SK-N-SH (cell line): ENCODE data around the gene DHCR24. TPM values are rescaled to one million over a fixed set of nuclear protein-coding genes. Genes with fewer than 3 reads are reported as not detected.

Experiments used
- CTCF ChIA-PET: fragments of 300-600, 350-600 bp; formaldehyde crosslinking; extraction: SDS; loops from one replicate; lab custom pipeline; 2021; lab: Yijun Ruan, JAX
- POLR2A ChIA-PET: fragments of 350-600 bp; sonication (Branson Sonifier 250); formaldehyde crosslinking; extraction: SDS; loops from one replicate; lab custom pipeline; 2020; ENCODE audit warnings: antibody characterized with exemption, inconsistent platforms; lab: Yijun Ruan, JAX
- DNase-seq: peaks from one replicate; pipeline ENCODE4 v3.0.0; 2012
- H2AFZ ChIP-seq: fragments of 200-600 bp; sonication (generic); 2 replicates; pipeline ENCODE4 v1.8.1; 2016; ENCODE audit warnings: antibody characterized with exemption, mild to moderate bottlenecking, low read depth
- H3F3A ChIP-seq: fragments of 200-600 bp; sonication (generic); replicated peaks from 2 replicates; pipeline ENCODE3; 2016; ENCODE audit warnings: antibody characterized with exemption, mild to moderate bottlenecking; ENCODE audit not compliant: insufficient read depth
- H3K27ac ChIP-seq, 2 experiments: fragments of 200-500 bp in 1 of 2; fragments of 200-600 bp in 1 of 2; sonication (Bioruptor generic) in 1 of 2; sonication (generic), shearing (Covaris generic) in 1 of 2; 2 replicates each; pipeline versions ENCODE4 v1.5.1 to v1.6.1; 2014 to 2016; ENCODE audit warnings: low read depth in 2 of 2, inconsistent platforms in 1 of 2, low read length in 1 of 2, mild to moderate bottlenecking in 1 of 2, mixed read lengths in 1 of 2
- H3K27me3 ChIP-seq: fragments of 200-600 bp; sonication (generic), shearing (Covaris generic); 2 replicates; pipeline ENCODE4 v1.6.1; 2016; ENCODE audit warnings: mixed run types; ENCODE audit not compliant: insufficient read depth
- H3K36me3 ChIP-seq, 2 experiments: fragments of 200-500 bp in 1 of 2; fragments of 200-600 bp in 1 of 2; sonication (Bioruptor generic) in 1 of 2; sonication (generic) in 1 of 2; replicated peaks in 1 of 2; 2 replicates each; pipeline versions ENCODE3 to v1.5.1; 2014 to 2016; ENCODE audit warnings: low read length in 1 of 2, mild to moderate bottlenecking in 1 of 2; ENCODE audit not compliant: insufficient read depth in 2 of 2, control insufficient read depth in 1 of 2
- H3K4me1 ChIP-seq, 2 experiments: fragments of 200-500 bp in 1 of 2; fragments of 200-600 bp in 1 of 2; sonication (Bioruptor generic) in 1 of 2; sonication (generic), shearing (Covaris generic) in 1 of 2; 2 replicates each; pipeline versions ENCODE4 v1.5.1 to v1.6.1; 2014 to 2016; ENCODE audit warnings: low read depth in 1 of 2, low read length in 1 of 2, mixed run types in 1 of 2; ENCODE audit not compliant: insufficient read depth in 2 of 2, control insufficient read depth in 1 of 2
- H3K4me2 ChIP-seq: fragments of 200-600 bp; sonication (generic), shearing (Covaris generic); 2 replicates; pipeline ENCODE4 v1.6.1; 2017; ENCODE audit warnings: mixed run types
- H3K4me3 ChIP-seq, 2 experiments: fragments of 200-500 bp in 1 of 2; fragments of 200-600 bp in 1 of 2; sonication (Bioruptor generic) in 1 of 2; sonication (generic), shearing (Covaris generic) in 1 of 2; 2 replicates each; pipeline versions ENCODE4 v1.5.1 to v1.8.1; 2014 to 2016; ENCODE audit warnings: low read depth in 2 of 2, inconsistent platforms in 1 of 2, low read length in 1 of 2, mild to moderate bottlenecking in 1 of 2, mixed read lengths in 1 of 2, moderate library complexity in 1 of 2
- H3K79me2 ChIP-seq: fragments of 200-600 bp; sonication (generic); 2 replicates; pipeline ENCODE4 v1.8.1; 2017; ENCODE audit warnings: mild to moderate bottlenecking; ENCODE audit not compliant: insufficient read depth
- H3K9ac ChIP-seq: fragments of 200-600 bp; sonication (generic); 2 replicates; pipeline ENCODE4 v1.6.1; 2017; ENCODE audit warnings: mixed run types
- H3K9me2 ChIP-seq: fragments of 200-600 bp; sonication (generic); 2 replicates; pipeline ENCODE4 v1.6.1; 2017; ENCODE audit warnings: mixed run types
- H3K9me3 ChIP-seq: fragments of 200-600 bp; sonication (generic); 2 replicates; pipeline ENCODE4 v1.6.1; 2017; ENCODE audit warnings: mixed run types, mild to moderate bottlenecking, moderate library complexity
- H4K20me1 ChIP-seq: fragments of 200-600 bp; sonication (generic); 2 replicates; pipeline ENCODE4 v1.6.1; 2017; ENCODE audit warnings: mild to moderate bottlenecking, mixed run types; ENCODE audit not compliant: insufficient read depth
- FOSL2 ChIP-seq: IDR thresholded peaks from 2 replicates; pipeline ENCODE4 v1.4.0; 2012; ENCODE audit warnings: low read depth, mild to moderate bottlenecking, moderate library complexity, borderline replicate concordance
- FOXM1 ChIP-seq: IDR thresholded peaks from 2 replicates; pipeline ENCODE4 v1.4.0; 2012; ENCODE audit warnings: low read depth, mild to moderate bottlenecking
- GATA2 ChIP-seq: sonication (generic); formaldehyde crosslinking; IDR thresholded peaks from 2 replicates; pipeline ENCODE4 v1.5.0; 2020; ENCODE audit warnings: mild to moderate bottlenecking, missing genetic modification reagents
- JUND ChIP-seq: IDR thresholded peaks from 2 replicates; pipeline ENCODE4 v1.4.0; 2012
- NRF1 ChIP-seq: IDR thresholded peaks from 2 replicates; pipeline ENCODE4 v1.6.1; 2012; ENCODE audit warnings: low read depth, mild to moderate bottlenecking, low read length
- POLR2AphosphoS5 ChIP-seq: IDR thresholded peaks from 2 replicates; pipeline ENCODE4 v1.6.1; 2012; ENCODE audit warnings: low read depth, low read length
- RXRA ChIP-seq: IDR thresholded peaks from 2 replicates; pipeline ENCODE4 v1.4.0; 2012; ENCODE audit warnings: low read depth, mild to moderate bottlenecking, borderline replicate concordance
- SMC3 ChIP-seq: IDR thresholded peaks from 2 replicates; pipeline ENCODE4 v1.6.1; 2012; ENCODE audit warnings: low read depth, low read length, improper control_type of control experiment
- TCF12 ChIP-seq: IDR thresholded peaks from 2 replicates; pipeline ENCODE4 v1.4.0; 2012
- WGBS: methylation state at CpG from one replicate; pipeline ENCODE4 v1.1.6; 2017; ENCODE audit warnings: low lambda C conversion rate; 5-methylcytosine and 5-hydroxymethylcytosine counted together
- polyA plus RNA-seq, 3 experiments: library from polyadenylated mRNA; depleted of rRNA; stranded (reverse); fragments of >200 nt; gene quantifications; 2 replicates each; pipeline ENCODE4 v1.2.3, GENCODE V29; 2012
- TF ChIP-seq, protein P1 (sequence below): fragments of 200-600 bp; sonication (generic); IDR thresholded peaks from 2 replicates; pipeline ENCODE4 v1.6.1; 2017; ENCODE audit warnings: antibody characterized with exemption, mild to moderate bottlenecking, moderate library complexity
- TF ChIP-seq, protein P2 (sequence below): IDR thresholded peaks from 2 replicates; pipeline ENCODE4 v1.4.0; 2012; ENCODE audit warnings: low read depth, borderline replicate concordance
- TF ChIP-seq, protein P3 (sequence below): fragments of 150-350 bp; IDR thresholded peaks from 2 replicates; pipeline ENCODE4 v1.6.1; 2017; ENCODE audit warnings: antibody characterized with exemption, low read length, low read depth, borderline replicate concordance

The DHCR24 gene
- polyA plus RNA-seq, 1 of the 3 experiments (the other 2 are of a cell fraction): 4.3 TPM

DNA sequence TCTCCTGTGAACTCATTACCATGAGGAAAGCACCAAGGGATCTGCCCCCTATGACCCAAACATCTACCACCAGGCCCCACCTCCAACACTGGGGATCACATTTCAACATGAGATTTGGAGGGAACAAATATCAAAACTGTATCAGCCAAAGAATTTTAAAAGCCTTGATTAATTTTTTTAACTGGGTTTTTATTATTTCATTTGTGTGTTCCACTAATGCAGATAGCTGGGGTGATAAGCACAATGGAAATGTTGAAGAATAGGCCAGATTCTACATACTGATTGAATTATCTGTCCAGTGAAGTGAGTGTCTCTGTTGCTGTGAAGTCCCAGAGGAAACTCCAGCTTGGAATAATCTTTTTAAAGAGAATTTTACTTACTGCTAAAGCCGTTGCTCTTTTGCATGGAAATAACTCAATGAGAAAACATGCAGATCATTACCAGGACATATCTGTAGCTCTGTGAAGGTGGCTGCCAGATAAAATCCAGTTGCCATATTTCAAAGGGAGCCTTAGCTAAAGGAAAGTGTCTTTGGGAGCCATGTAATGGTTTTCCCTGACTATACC is 44.4 kb upstream of the DHCR24 start:
- ChIA-PET POLR2A (no interaction called here), CTCF (interaction anchor here (2.8 to 4.4 kb wide), 3 partner anchors 15 to 65 kb away, joined by 12 to 36 read pairs (median 13); no protein-coding TSS in a partner anchor)
- Histone ChIP-seq H2AFZ (peak overlapping the region; percentile 32; the same call in 1 of the 2 replicates), H3K79me2 (no peaks in the 10 kb centered on the region), H3K9me2 (no peaks in the 10 kb centered on the region), H3K27ac (peak overlapping the region in 1 of 2 experiments; percentile 43; a peak in 1 of 4 replicates), H3K9ac (no peak overlapping the region), H3K4me3 (no peak overlapping the region), H3K9me3 (no peaks in the 10 kb centered on the region), H3K36me3 (no peaks in the 10 kb centered on the region), H3K27me3 (no peaks in the 10 kb centered on the region), H3K4me1 (peaks cover 0 to 32% of the 10 kb centered on the region in 2 experiments; a peak in 3 of 4 replicates), H4K20me1 (no peaks in the 10 kb centered on the region), H3K4me2 (no peak overlapping the region), H3F3A (peaks cover 16% of the 10 kb centered on the region)
- no peak for DNase-seq
- TF ChIP-seq, protein P1, sequence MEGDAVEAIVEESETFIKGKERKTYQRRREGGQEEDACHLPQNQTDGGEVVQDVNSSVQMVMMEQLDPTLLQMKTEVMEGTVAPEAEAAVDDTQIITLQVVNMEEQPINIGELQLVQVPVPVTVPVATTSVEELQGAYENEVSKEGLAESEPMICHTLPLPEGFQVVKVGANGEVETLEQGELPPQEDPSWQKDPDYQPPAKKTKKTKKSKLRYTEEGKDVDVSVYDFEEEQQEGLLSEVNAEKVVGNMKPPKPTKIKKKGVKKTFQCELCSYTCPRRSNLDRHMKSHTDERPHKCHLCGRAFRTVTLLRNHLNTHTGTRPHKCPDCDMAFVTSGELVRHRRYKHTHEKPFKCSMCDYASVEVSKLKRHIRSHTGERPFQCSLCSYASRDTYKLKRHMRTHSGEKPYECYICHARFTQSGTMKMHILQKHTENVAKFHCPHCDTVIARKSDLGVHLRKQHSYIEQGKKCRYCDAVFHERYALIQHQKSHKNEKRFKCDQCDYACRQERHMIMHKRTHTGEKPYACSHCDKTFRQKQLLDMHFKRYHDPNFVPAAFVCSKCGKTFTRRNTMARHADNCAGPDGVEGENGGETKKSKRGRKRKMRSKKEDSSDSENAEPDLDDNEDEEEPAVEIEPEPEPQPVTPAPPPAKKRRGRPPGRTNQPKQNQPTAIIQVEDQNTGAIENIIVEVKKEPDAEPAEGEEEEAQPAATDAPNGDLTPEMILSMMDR: no peak
- TF ChIP-seq SMC3 (no peak), TCF12 (no peak; the same call in 1 of the 2 replicates), FOSL2 (no peak), GATA2 (CRISPR knock-in tag) (no peak), NRF1 (no peak), JUND (no peak), POLR2AphosphoS5 (no peak), RXRA (no peak), FOXM1 (no peak)
- TF ChIP-seq, protein P2, sequence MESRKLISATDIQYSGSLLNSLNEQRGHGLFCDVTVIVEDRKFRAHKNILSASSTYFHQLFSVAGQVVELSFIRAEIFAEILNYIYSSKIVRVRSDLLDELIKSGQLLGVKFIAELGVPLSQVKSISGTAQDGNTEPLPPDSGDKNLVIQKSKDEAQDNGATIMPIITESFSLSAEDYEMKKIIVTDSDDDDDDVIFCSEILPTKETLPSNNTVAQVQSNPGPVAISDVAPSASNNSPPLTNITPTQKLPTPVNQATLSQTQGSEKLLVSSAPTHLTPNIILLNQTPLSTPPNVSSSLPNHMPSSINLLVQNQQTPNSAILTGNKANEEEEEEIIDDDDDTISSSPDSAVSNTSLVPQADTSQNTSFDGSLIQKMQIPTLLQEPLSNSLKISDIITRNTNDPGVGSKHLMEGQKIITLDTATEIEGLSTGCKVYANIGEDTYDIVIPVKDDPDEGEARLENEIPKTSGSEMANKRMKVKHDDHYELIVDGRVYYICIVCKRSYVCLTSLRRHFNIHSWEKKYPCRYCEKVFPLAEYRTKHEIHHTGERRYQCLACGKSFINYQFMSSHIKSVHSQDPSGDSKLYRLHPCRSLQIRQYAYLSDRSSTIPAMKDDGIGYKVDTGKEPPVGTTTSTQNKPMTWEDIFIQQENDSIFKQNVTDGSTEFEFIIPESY: no peak
- WGBS: 11% methylated on average over 1 of the region's 1 CpG

DNA sequence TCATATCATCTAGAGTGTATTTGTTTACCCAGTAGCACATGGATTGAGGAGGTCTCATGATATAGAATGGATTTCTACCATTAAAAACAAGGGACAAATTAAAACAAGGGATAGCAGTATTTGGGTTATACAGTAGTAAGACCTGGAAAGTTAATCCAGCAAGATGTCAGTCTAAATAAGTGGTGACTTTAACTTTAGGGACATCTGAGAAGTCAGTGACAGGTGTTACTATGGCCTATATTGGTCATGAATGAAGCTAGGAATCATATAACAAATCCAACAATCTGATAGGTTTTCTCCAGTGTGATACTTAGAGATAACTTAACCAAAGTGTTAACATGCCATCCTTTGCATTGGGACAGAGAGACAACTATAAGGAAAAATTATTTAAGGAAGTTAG is 42.7 kb upstream of the DHCR24 start:
- ChIA-PET POLR2A (no interaction called here), CTCF (interaction anchor here (1.2 to 4.4 kb wide), 5 partner anchors 10 to 92 kb away, joined by 3 to 36 read pairs (median 5); no protein-coding TSS in a partner anchor)

More for the DNA sequence above, 42.7 kb upstream of the DHCR24 start:
- no peaks in the 10 kb centered on the region for H4K20me1 ChIP-seq
- H3K9me2 ChIP-seq: no peaks in the 10 kb centered on the region
- peaks cover 0 to 27% of the 10 kb centered on the region in 2 experiments; a peak in 3 of 4 replicates for H3K4me1 ChIP-seq
- H3K4me2 ChIP-seq: no peak overlapping the region
- H3K9ac ChIP-seq: no peak overlapping the region
- no peaks in the 10 kb centered on the region for H3K36me3 ChIP-seq
- H3K27me3 ChIP-seq: no peaks in the 10 kb centered on the region
- H2AFZ ChIP-seq: no peak overlapping the region
- no peaks in the 10 kb centered on the region for H3K79me2 ChIP-seq
- no peak for DNase-seq
- TF ChIP-seq, protein P3, sequence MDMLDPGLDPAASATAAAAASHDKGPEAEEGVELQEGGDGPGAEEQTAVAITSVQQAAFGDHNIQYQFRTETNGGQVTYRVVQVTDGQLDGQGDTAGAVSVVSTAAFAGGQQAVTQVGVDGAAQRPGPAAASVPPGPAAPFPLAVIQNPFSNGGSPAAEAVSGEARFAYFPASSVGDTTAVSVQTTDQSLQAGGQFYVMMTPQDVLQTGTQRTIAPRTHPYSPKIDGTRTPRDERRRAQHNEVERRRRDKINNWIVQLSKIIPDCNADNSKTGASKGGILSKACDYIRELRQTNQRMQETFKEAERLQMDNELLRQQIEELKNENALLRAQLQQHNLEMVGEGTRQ: no peak
- no peak overlapping the region for H3K4me3 ChIP-seq
- H3F3A ChIP-seq: peaks cover 15% of the 10 kb centered on the region
- H3K9me3 ChIP-seq: no peaks in the 10 kb centered on the region
- no peak overlapping the region for H3K27ac ChIP-seq
